Tibial nerve (tissue), 4 donors: ENCODE data around the gene RTL5. TPM values are rescaled to one million over a fixed set of nuclear protein-coding genes. Genes with fewer than 3 reads are reported as not detected.

Experiments
- DNase-seq, 2 donors: peaks; one replicate each; pipeline ENCODE4 v3.0.0-alpha.2; 2019; ENCODE audit warnings: low spot score in 2 of 2
- H3K27ac ChIP-seq, 4 donors: fragments of 200-600 bp; sonication (generic) in 3 of 4; one replicate each; pipeline ENCODE4 v1.5.1; 2017 to 2019; ENCODE audit warnings: mild to moderate bottlenecking in 1 of 4
- H3K27me3 ChIP-seq, 2 donors: fragments of 200-600 bp; sonication (generic) in 1 of 2; one replicate each; pipeline versions ENCODE4 v1.5.1 to v1.6.0; 2017 to 2019
- H3K36me3 ChIP-seq, 3 donors: fragments of 200-600 bp; sonication (generic); one replicate each; pipeline ENCODE4 v1.5.1; 2018 to 2019
- H3K4me1 ChIP-seq, 4 donors: fragments of 200-600 bp; sonication (generic) in 3 of 4; one replicate each; pipeline ENCODE4 v1.5.1; 2017 to 2019
- H3K4me3 ChIP-seq, 4 donors: fragments of 200-600 bp; sonication (generic) in 3 of 4; one replicate each; pipeline ENCODE4 v1.5.1; 2017 to 2019; ENCODE audit warnings: mild to moderate bottlenecking in 1 of 4, moderate library complexity in 1 of 4
- H3K9me3 ChIP-seq, 4 donors: fragments of 200-600 bp; sonication (generic) in 3 of 4; one replicate each; pipeline ENCODE4 v1.5.1; 2017 to 2019
- CTCF ChIP-seq, 5 experiments: fragments of 200-600 bp in 3 of 5; fragments of 450-650 bp in 2 of 5; sonication (generic) in 3 of 5; IDR thresholded peaks; one replicate each; pipeline ENCODE4 v1.5.1; 2016 to 2019; ENCODE audit warnings: antibody characterized with exemption in 5 of 5, mild to moderate bottlenecking in 3 of 5, moderate library complexity in 2 of 5
- EP300 ChIP-seq, 2 donors: sonication (generic); formaldehyde crosslinking; IDR thresholded peaks; one replicate each; pipeline ENCODE4 v1.6.1; 2017; ENCODE audit warnings: antibody characterized with exemption in 2 of 2, mild to moderate bottlenecking in 1 of 2
- POLR2A ChIP-seq, 2 donors: fragments of 450-650 bp; IDR thresholded peaks; one replicate each; pipeline ENCODE4 v1.6.1; 2017; ENCODE audit warnings: antibody characterized with exemption in 2 of 2, mild to moderate bottlenecking in 2 of 2, moderate library complexity in 2 of 2
- WGBS, 2 donors: methylation state at CpG; one replicate each; pipeline ENCODE4 v1.1.5; 2018; 5-methylcytosine and 5-hydroxymethylcytosine counted together
- total RNA-seq, 4 donors: library from RNA; depleted of rRNA; stranded (reverse); fragments of >200 nt; gene quantifications; one replicate each; pipeline ENCODE4 v1.1.0, GENCODE V29; 2016

RTL5 gene
- total RNA-seq, 4 donors from 2014 or later: 6.5 to 14.7 (median 7.8) TPM

GRCh38 chrX:72100824-72101351 lies 30.8 kb downstream of the RTL5 start:
- DNase-seq: no peak
- Histone ChIP-seq H3K4me3 (no peak overlapping the region), H3K4me1 (no peaks in the 10 kb centered on the region), H3K27me3 (peaks cover 0 to 9% of the 10 kb centered on the region in 2 donors), H3K36me3 (no peaks in the 10 kb centered on the region), H3K9me3 (no peaks in the 10 kb centered on the region), H3K27ac (no peak overlapping the region)
- TF ChIP-seq POLR2A (IDR thresholded peaks at IDR 0.05) (no peak), EP300 (IDR thresholded peaks at IDR 0.05) (no peak)
- WGBS, 2 donors: 68 to 77% methylated on average over 6 to 9 of the region's 9 CpGs

GRCh38 chrX:72100051-72100755 lies 31.5 kb downstream of the RTL5 start:
- H3K9me3 ChIP-seq: no peaks in the 10 kb centered on the region
- DNase-seq: no peak
- no peaks in the 10 kb centered on the region for H3K36me3 ChIP-seq
- no peak overlapping the region for H3K4me3 ChIP-seq
- no peak overlapping the region for H3K27ac ChIP-seq
- WGBS, 2 donors: 78 to 87% methylated on average over 13 of the region's 13 CpGs
- no peaks in the 10 kb centered on the region for H3K4me1 ChIP-seq
- TF ChIP-seq POLR2A (IDR thresholded peaks at IDR 0.05) (no peak), CTCF (IDR thresholded peaks at IDR 0.05) (no peak), EP300 (IDR thresholded peaks at IDR 0.05) (no peak)
- H3K27me3 ChIP-seq: peaks cover 0 to 9% of the 10 kb centered on the region in 2 donors

DNA sequence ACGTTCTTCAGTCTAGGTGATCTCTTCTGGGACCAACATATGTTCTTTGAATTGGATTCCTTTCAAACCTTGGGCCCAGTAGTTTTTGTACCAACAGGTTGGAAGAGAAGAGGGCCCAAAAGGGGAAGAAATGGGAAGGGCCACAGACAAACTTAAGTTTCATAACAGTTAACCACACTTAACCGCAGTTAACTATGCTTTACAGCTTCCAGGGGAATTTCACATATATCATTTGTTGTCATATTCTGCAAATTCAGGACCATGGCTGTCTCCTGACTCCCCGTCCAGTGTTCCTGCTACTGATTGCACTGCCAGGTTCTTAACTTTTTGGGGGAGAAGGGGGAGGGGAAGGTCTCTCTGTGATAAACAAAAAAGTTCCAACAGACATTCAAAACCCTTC lies 34.6 kb downstream of the RTL5 start:
- TF ChIP-seq CTCF (IDR thresholded peaks at IDR 0.05): no peak
- TF ChIP-seq POLR2A (IDR thresholded peaks at IDR 0.05): no peak
- no peak for TF ChIP-seq EP300 (IDR thresholded peaks at IDR 0.05)
- H3K27me3 ChIP-seq: peaks cover 0 to 7% of the 10 kb centered on the region in 2 donors
- 57 to 76% methylated on average over 3 of the region's 3 CpGs for WGBS, 2 donors
- H3K4me1 ChIP-seq: no peaks in the 10 kb centered on the region
- H3K27ac ChIP-seq: no peak overlapping the region
- H3K36me3 ChIP-seq: no peaks in the 10 kb centered on the region
- no peaks in the 10 kb centered on the region for H3K9me3 ChIP-seq
- DNase-seq: no peak
- no peak overlapping the region for H3K4me3 ChIP-seq

GRCh38 chrX:72095370-72095769 lies 36.3 kb downstream of the RTL5 start:
- Histone ChIP-seq H3K36me3 (no peaks in the 10 kb centered on the region), H3K4me1 (no peaks in the 10 kb centered on the region), H3K4me3 (no peak overlapping the region), H3K27ac (no peak overlapping the region), H3K9me3 (no peaks in the 10 kb centered on the region), H3K27me3 (peaks cover 0 to 3% of the 10 kb centered on the region in 2 donors)
- TF ChIP-seq EP300 (IDR thresholded peaks at IDR 0.05): no peak
- TF ChIP-seq POLR2A (IDR thresholded peaks at IDR 0.05): no peak
- no peak for TF ChIP-seq CTCF (IDR thresholded peaks at IDR 0.05)
- WGBS, 2 donors: 30 to 45% methylated on average over 1 to 2 of the region's 2 CpGs
- no peak for DNase-seq

GRCh38 chrX:72094894-72095293 lies 36.8 kb downstream of the RTL5 start:
- 35 to 50% methylated on average over 4 of the region's 4 CpGs for WGBS, 2 donors
- Histone ChIP-seq H3K4me3 (no peak overlapping the region), H3K27me3 (peaks cover 0 to 3% of the 10 kb centered on the region in 2 donors), H3K27ac (no peak overlapping the region), H3K4me1 (no peaks in the 10 kb centered on the region), H3K9me3 (no peaks in the 10 kb centered on the region), H3K36me3 (no peaks in the 10 kb centered on the region)
- TF ChIP-seq POLR2A (IDR thresholded peaks at IDR 0.05) (no peak), EP300 (IDR thresholded peaks at IDR 0.05) (no peak), CTCF (IDR thresholded peaks at IDR 0.05) (no peak)
- DNase-seq: no peak
